ENCODE results near the gene DIP2C.
"Not testable (repeated sequence)": the region's sequence is repeated elsewhere in the genome, so short reads cannot be mapped to it uniquely, and the experiment has no call there.

Gene DIP2C

GRCh38 chr10:515674-516073, 173.8 kb downstream of the DIP2C start:
- FAIRE-seq (no peak), DNase-seq (ENCODE audit: insufficient read length) (no peak)
- no peak for TF ChIP-seq TAF1 (IDR thresholded peaks at IDR 0.05; ENCODE audit: borderline replicate concordance, low read depth, low read length)
- TF ChIP-seq POLR2AphosphoS5 (IDR thresholded peaks at IDR 0.05; ENCODE audit: low read depth, low read length) = no peak
- TF ChIP-seq POLR2A (IDR thresholded peaks at IDR 0.05; ENCODE audit: low read depth, low read length) = no peak

- FAIRE-seq = no peak
- TF ChIP-seq POLR2A (IDR thresholded peaks at IDR 0.05; ENCODE audit: low read depth, low read length) (no peak), TAF1 (IDR thresholded peaks at IDR 0.05; ENCODE audit: borderline replicate concordance, low read depth, low read length) (no peak), POLR2AphosphoS5 (IDR thresholded peaks at IDR 0.05; ENCODE audit: low read depth, low read length) (no peak)
- no peak for DNase-seq (ENCODE audit: insufficient read length)
These were observed 175.3 kb downstream of the DIP2C start for GRCh38 chr10:514137-514671.

GRCh38 chr10:513393-513792, 176.1 kb downstream of the DIP2C start:
- FAIRE-seq (no peak), DNase-seq (ENCODE audit: insufficient read length) (no peak)
- TF ChIP-seq POLR2AphosphoS5 (IDR thresholded peaks at IDR 0.05; ENCODE audit: low read depth, low read length) (no peak), POLR2A (IDR thresholded peaks at IDR 0.05; ENCODE audit: low read depth, low read length) (no peak), TAF1 (IDR thresholded peaks at IDR 0.05; ENCODE audit: borderline replicate concordance, low read depth, low read length) (no peak)

DNA sequence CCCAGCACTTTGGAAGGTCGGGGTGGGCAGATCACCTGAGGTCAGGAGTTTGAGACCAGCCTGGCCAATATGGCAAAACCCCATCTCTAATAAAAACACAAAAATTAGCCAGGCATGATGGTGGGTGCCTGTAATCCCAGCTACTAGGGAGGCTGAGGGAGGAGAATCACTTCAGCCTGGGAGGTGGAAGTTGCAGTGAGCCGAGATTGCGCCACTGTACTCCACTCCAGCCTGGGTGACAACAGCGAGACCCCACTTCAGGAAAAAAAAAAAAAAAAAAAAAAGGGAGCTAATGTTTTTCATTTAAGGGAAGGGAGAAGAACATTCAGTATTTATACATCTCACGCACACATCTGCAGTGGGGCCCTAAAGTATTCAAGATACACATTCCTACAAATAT, 176.8 kb downstream of the DIP2C start:
- not testable (repeated sequence) for DNase-seq (ENCODE audit: insufficient read length); FAIRE-seq

- FAIRE-seq (no peak), DNase-seq (ENCODE audit: insufficient read length) (no peak)
- TF ChIP-seq POLR2A (IDR thresholded peaks at IDR 0.05; ENCODE audit: low read depth, low read length) = no peak
- TF ChIP-seq POLR2AphosphoS5 (IDR thresholded peaks at IDR 0.05; ENCODE audit: low read depth, low read length) = no peak
- no peak for TF ChIP-seq TAF1 (IDR thresholded peaks at IDR 0.05; ENCODE audit: borderline replicate concordance, low read depth, low read length)
These were observed 177.6 kb downstream of the DIP2C start for GRCh38 chr10:511849-512191.

DNA sequence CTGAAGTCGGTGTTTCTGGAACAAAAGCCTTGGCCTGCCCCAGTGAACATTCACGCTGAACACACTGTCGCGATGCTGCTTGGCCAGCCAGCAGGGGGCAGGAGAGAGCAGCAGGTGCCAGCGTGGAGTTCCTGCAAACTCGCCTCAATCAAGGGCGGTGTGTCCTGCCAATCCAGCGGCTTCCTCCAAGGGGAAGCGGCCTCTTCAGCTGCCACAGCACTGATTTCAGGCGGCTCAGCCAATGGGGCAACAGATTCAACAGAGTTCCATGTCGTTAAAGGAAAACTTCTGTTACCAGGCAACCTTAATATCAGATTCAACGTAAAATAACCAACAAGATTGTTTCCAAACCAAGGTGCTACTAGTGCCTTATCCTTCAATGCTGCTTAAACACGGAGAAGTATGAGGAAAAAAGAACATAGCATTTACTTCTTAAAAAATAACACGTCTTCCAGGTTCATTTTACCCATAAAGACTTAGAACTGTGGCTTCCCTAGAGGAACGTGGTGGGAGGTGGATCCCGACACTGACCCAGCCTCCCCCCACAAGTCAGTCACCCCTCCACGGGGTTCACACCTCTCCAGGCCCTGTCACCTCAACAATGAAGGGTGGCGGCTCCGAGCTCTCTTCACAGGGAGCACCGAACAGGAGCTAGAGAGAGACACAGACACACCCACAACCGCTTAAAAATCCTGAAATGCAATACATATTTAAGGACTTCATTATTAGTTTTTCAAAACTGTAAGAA, 178.2 kb downstream of the DIP2C start:
- TF ChIP-seq POLR2A (IDR thresholded peaks at IDR 0.05; ENCODE audit: low read depth, low read length) (no peak), POLR2AphosphoS5 (IDR thresholded peaks at IDR 0.05; ENCODE audit: low read depth, low read length) (no peak), TAF1 (IDR thresholded peaks at IDR 0.05; ENCODE audit: borderline replicate concordance, low read depth, low read length) (no peak)
- FAIRE-seq (peak; percentile 42), DNase-seq (ENCODE audit: insufficient read length) (peak; percentile 80)

DNA sequence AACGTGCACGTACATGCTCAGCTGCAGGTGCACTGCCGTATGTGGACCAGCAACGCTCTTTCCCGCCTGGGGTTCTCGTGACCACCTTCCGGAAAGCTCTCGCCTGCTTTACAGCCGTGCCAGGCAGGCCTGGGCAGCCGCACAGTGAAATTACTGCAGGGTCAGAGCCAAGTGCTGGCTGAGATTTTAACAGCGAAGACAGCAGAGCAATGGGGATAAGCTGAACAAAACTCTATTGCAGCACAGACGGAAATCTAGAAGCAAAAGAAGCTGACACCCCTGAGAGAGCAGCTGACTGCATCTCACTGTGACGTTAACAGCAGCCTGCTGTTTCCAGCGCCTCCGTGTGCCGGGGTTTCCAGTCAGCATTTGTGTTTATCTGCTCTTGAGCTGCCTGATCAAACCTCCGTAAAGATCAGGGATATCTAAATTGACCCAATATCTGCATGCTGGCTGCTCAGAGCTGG, 179.0 kb downstream of the DIP2C start:
- FAIRE-seq = no peak
- TF ChIP-seq TAF1 (IDR thresholded peaks at IDR 0.05; ENCODE audit: borderline replicate concordance, low read depth, low read length) (no peak), POLR2AphosphoS5 (IDR thresholded peaks at IDR 0.05; ENCODE audit: low read depth, low read length) (no peak), POLR2A (IDR thresholded peaks at IDR 0.05; ENCODE audit: low read depth, low read length) (no peak)
- DNase-seq (ENCODE audit: insufficient read length) = no peak

DNA sequence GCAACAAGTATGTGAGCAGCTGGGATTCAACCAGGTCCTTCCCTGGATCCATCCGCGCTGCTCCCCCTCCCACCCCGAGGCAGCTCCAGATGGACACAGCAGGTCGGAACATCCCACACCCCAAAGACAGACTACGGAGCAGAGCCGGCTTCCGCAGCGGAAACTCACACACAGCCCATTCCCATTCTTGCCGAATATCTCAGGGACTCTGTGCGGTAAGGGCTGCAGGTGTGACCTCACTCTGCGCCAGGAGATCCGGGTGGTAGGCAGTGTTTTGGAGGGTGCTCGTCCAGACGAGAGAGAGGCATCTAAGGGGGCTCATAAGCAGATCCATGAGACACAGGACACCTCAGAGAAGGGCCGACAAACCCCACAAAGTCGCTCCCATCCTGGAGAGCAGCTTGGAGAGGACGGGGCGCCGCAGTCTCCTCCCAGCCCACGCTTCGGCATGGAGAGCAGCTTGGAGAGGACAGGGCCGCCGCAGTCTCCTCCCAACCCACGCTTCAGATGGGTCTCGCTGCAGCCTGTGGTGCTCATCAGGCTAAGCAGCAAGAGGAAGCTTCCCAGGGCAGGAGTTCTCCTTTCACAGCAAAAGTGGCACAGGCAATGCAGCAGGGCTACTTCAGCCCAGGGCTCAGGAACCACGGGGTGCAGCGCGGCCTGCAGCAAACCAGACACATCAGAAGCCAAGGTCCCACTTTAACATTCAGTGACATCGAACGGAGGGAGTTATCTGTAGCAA, 179.9 kb downstream of the DIP2C start:
- DNase-seq (ENCODE audit: insufficient read length) (no peak), FAIRE-seq (no peak)
- no peak for TF ChIP-seq POLR2AphosphoS5 (IDR thresholded peaks at IDR 0.05; ENCODE audit: low read depth, low read length)
- TF ChIP-seq TAF1 (IDR thresholded peaks at IDR 0.05; ENCODE audit: borderline replicate concordance, low read depth, low read length) = no peak
- no peak for TF ChIP-seq POLR2A (IDR thresholded peaks at IDR 0.05; ENCODE audit: low read depth, low read length)

GRCh38 chr10:508726-509125, 180.7 kb downstream of the DIP2C start:
- no peak for TF ChIP-seq TAF1 (IDR thresholded peaks at IDR 0.05; ENCODE audit: borderline replicate concordance, low read depth, low read length)
- TF ChIP-seq POLR2A (IDR thresholded peaks at IDR 0.05; ENCODE audit: low read depth, low read length) = no peak
- no peak for TF ChIP-seq POLR2AphosphoS5 (IDR thresholded peaks at IDR 0.05; ENCODE audit: low read depth, low read length)
- FAIRE-seq (no peak), DNase-seq (ENCODE audit: insufficient read length) (no peak)

- DNase-seq (ENCODE audit: insufficient read length) = no peak
- FAIRE-seq = no peak
- TF ChIP-seq TAF1 (IDR thresholded peaks at IDR 0.05; ENCODE audit: borderline replicate concordance, low read depth, low read length) (no peak), POLR2A (IDR thresholded peaks at IDR 0.05; ENCODE audit: low read depth, low read length) (no peak), POLR2AphosphoS5 (IDR thresholded peaks at IDR 0.05; ENCODE audit: low read depth, low read length) (no peak)
These were observed 181.5 kb downstream of the DIP2C start for GRCh38 chr10:507908-508444.

DNA sequence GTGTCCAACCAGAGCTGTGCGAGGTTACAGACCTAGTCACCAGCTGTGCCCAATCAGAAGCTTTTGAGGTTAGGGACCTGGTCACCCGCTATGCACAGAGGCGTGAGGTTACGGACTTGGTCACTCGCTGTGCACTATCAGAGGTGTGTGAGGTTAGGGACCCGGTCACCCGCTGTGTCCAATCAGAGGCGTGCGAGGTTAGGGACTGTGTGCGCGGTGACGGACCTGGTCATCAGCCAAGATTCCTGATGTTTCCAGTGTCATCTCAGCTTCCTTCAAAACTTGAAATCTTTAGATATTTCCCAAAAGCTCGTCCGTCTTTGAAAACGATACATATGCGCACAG, 182.1 kb downstream of the DIP2C start:
- DNase-seq (ENCODE audit: insufficient read length) = no peak
- FAIRE-seq = no peak
- no peak for TF ChIP-seq POLR2AphosphoS5 (IDR thresholded peaks at IDR 0.05; ENCODE audit: low read depth, low read length)
- TF ChIP-seq POLR2A (IDR thresholded peaks at IDR 0.05; ENCODE audit: low read depth, low read length) = no peak
- no peak for TF ChIP-seq TAF1 (IDR thresholded peaks at IDR 0.05; ENCODE audit: borderline replicate concordance, low read depth, low read length)

All from GM12892 (cell line).